HepG2 (cell line): ENCODE results near the gene CFL1. TPM values are rescaled to one million over a fixed set of nuclear protein-coding genes. Genes with fewer than 3 reads are reported as not detected.

Experiments used
- EZH2 ChIP-seq: conservative IDR thresholded peaks from 2 replicates; pipeline ENCODE4 v1.6.1; 2012; ENCODE audit warnings: mild to moderate bottlenecking, low read depth, low read length, moderate library complexity
- HNF4A ChIP-seq: sonication (generic); formaldehyde crosslinking; IDR thresholded peaks from 2 replicates; pipeline ENCODE4 v1.4.0; 2020; ENCODE audit warnings: missing genetic modification reagents
- HNRNPLL ChIP-seq: fragments of 200-400 bp; formaldehyde crosslinking; IDR thresholded peaks from 2 replicates; pipeline ENCODE4 v1.6.1; 2017; ENCODE audit warnings: mild to moderate bottlenecking, low read depth, low read length; ENCODE audit not compliant: poor library complexity, severe bottlenecking
- KDM3A ChIP-seq: IDR thresholded peaks from 2 replicates; pipeline ENCODE4 v1.6.1; 2018; ENCODE audit warnings: low read depth, missing compliant biosample characterization
- MXD3 ChIP-seq: IDR thresholded peaks from 2 replicates; pipeline ENCODE4 v1.6.1; 2016; ENCODE audit warnings: mild to moderate bottlenecking, missing biosample characterization, missing genetic modification reagents
- NFAT5 ChIP-seq: sonication (generic); formaldehyde crosslinking; IDR thresholded peaks from 2 replicates; pipeline ENCODE4 v1.4.0; 2020; ENCODE audit warnings: missing genetic modification reagents
- PRDM10 ChIP-seq: sonication (generic); formaldehyde crosslinking; IDR thresholded peaks from 2 replicates; pipeline ENCODE4 v1.4.0; 2020; ENCODE audit warnings: low read depth, missing genetic modification reagents
- SP5 ChIP-seq: IDR thresholded peaks from 2 replicates; pipeline ENCODE4 v1.6.1; 2016; ENCODE audit warnings: low read depth, borderline replicate concordance
- TAF1 ChIP-seq: sonication (generic); formaldehyde crosslinking; IDR thresholded peaks from 2 replicates; pipeline ENCODE4 v1.4.0; 2020; ENCODE audit warnings: missing genetic modification reagents
- ZNF274 ChIP-seq: sonication (generic); formaldehyde crosslinking; IDR thresholded peaks from 2 replicates; pipeline ENCODE4 v1.5.1; 2020; ENCODE audit warnings: mild to moderate bottlenecking, missing genetic modification reagents
- ZNF619 ChIP-seq: sonication (generic); formaldehyde crosslinking; IDR thresholded peaks from 2 replicates; pipeline ENCODE4 v1.4.0; 2020; ENCODE audit warnings: mild to moderate bottlenecking, missing genetic modification reagents
- ZNF709 ChIP-seq: sonication (generic); formaldehyde crosslinking; IDR thresholded peaks from 2 replicates; pipeline ENCODE4 v1.5.0; 2020; ENCODE audit warnings: mild to moderate bottlenecking, missing genetic modification reagents
- polyA plus RNA-seq, 8 experiments: library from polyadenylated mRNA; depleted of rRNA in 3 of 8; stranded (reverse) in 7 of 8; unstranded in 1 of 8; fragments of >200 nt; fragmentation: Illumina TruSeq in 4 of 8; extraction: Trizol in 4 of 8; gene quantifications; 2 replicates each; pipeline versions ENCODE4 v1.2.1 to v1.2.3, GENCODE V29; 2011 to 2016; ENCODE audit warnings: low read depth in 4 of 8, missing spikeins in 1 of 8, mixed read lengths in 1 of 8; ENCODE audit not compliant: insufficient read depth in 1 of 8
- total RNA-seq, 5 experiments: library from RNA; depleted of rRNA; stranded (reverse); fragments of >200 nt; fragmentation: Illumina TruSeq; extraction: Trizol; gene quantifications; 2 replicates each; pipeline ENCODE4 v1.2.3, GENCODE V29; 2016; ENCODE audit warnings: low read depth in 1 of 5
- TF ChIP-seq, protein P1 (sequence below): sonication (generic); formaldehyde crosslinking; IDR thresholded peaks from 2 replicates; pipeline ENCODE4 v1.5.0; 2020; ENCODE audit warnings: mild to moderate bottlenecking, missing genetic modification reagents
- TF ChIP-seq, protein P2 (sequence below): sonication (generic); formaldehyde crosslinking; IDR thresholded peaks from 2 replicates; pipeline ENCODE4 v1.5.1; 2020; ENCODE audit warnings: missing genetic modification reagents, mild to moderate bottlenecking, borderline replicate concordance
- TF ChIP-seq, protein P3 (sequence below): sonication (generic); formaldehyde crosslinking; IDR thresholded peaks from 2 replicates; pipeline ENCODE4 v1.5.0; 2020; ENCODE audit warnings: missing genetic modification reagents

CFL1 gene
- total and polyA plus RNA-seq, 2 of the 13 experiments (the other 11 are each of a cell fraction or from before 2014, with no cell fraction given), result 379 to 383 TPM

- TF ChIP-seq NFAT5 (CRISPR knock-in tag) (no peak), HNF4A (no peak), ZNF274 (CRISPR knock-in tag) (no peak; the same call in 1 of the 2 replicates), PRDM10 (peak; percentile 84), TAF1 (CRISPR knock-in tag) (peak; percentile 57; the same call in 1 of the 2 replicates), MXD3 (CRISPR knock-in tag) (peak; percentile 77), ZNF619 (CRISPR knock-in tag) (0 out of 2 replicates have a peak, but pooled peaks have one; percentile 23), SP5 (peak; percentile 11; the same call in 1 of the 2 replicates), HNRNPLL (peak; percentile 61), ZNF709 (CRISPR knock-in tag) (no peak; the same call in none of the 2 replicates), KDM3A (CRISPR knock-in tag) (peak; percentile 25; the same call in 1 of the 2 replicates), EZH2 (no peak)
- TF ChIP-seq, protein P1, sequence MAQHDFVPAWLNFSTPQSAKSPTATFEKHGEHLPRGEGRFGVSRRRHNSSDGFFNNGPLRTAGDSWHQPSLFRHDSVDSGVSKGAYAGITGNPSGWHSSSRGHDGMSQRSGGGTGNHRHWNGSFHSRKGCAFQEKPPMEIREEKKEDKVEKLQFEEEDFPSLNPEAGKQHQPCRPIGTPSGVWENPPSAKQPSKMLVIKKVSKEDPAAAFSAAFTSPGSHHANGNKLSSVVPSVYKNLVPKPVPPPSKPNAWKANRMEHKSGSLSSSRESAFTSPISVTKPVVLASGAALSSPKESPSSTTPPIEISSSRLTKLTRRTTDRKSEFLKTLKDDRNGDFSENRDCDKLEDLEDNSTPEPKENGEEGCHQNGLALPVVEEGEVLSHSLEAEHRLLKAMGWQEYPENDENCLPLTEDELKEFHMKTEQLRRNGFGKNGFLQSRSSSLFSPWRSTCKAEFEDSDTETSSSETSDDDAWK (CRISPR knock-in tag), result no peak
- TF ChIP-seq, protein P2, sequence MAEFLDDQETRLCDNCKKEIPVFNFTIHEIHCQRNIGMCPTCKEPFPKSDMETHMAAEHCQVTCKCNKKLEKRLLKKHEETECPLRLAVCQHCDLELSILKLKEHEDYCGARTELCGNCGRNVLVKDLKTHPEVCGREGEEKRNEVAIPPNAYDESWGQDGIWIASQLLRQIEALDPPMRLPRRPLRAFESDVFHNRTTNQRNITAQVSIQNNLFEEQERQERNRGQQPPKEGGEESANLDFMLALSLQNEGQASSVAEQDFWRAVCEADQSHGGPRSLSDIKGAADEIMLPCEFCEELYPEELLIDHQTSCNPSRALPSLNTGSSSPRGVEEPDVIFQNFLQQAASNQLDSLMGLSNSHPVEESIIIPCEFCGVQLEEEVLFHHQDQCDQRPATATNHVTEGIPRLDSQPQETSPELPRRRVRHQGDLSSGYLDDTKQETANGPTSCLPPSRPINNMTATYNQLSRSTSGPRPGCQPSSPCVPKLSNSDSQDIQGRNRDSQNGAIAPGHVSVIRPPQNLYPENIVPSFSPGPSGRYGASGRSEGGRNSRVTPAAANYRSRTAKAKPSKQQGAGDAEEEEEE, result no peak
- TF ChIP-seq, protein P3, sequence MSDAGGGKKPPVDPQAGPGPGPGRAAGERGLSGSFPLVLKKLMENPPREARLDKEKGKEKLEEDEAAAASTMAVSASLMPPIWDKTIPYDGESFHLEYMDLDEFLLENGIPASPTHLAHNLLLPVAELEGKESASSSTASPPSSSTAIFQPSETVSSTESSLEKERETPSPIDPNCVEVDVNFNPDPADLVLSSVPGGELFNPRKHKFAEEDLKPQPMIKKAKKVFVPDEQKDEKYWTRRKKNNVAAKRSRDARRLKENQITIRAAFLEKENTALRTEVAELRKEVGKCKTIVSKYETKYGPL (CRISPR knock-in tag), result no peak
Measured at GRCh38 chr11:65888163-65888814, 30.3 kb upstream of the CFL1 start, which contains the start of gene FIBP (continued).
